HG02943 (cell line): ENCODE measurements around the gene AP5S1.
"Not testable (repeated sequence)": the region's sequence is repeated elsewhere in the genome, so short reads cannot be mapped to it uniquely, and the experiment has no call there.

Source experiments
- ATAC-seq: cut with Tn5 transposase; IDR thresholded peaks from one replicate; pipeline ENCODE4 v1.9.1; 2021; ENCODE audit warnings: mild to moderate bottlenecking, low read depth, moderate library complexity; ENCODE audit not compliant: unreplicated experiment

AP5S1 gene

DNA sequence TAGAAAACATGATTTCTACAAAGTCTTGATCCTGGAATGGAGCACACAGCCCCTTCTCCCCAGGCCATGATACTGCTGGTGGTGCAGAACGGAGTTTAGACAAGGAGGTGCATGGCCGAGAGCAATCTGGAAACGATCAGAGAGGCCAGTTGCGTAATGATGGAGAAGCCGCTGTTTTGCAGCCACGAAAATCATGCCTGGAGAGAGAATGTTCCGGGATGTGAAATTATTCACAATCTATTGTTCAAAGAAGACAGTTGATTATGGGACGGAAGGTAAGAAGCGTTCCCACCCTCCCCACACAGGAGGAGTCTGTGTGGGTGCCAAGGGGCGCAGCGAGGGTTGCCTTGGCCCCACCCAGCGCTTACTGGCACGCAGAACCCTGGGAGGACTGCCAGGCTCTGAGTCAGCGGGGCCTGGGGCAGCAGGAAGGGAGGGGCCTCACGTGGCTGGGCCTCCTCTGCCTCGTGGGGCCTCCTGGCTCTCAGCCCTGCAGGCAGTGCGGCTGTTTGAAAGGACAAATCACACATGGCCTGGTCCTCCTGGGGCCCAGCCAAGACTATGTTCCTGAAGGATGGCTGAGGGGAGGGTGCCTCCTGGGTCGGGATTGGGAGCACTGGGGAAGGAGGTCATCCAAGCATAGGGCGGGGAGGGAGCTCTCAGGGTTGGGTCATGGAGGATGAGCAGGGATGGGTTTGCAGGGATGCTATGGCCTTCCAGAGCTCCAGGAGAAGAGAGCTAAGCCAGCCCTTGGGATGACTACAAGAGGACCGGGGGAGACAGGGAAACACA is 8.7 kb upstream of the AP5S1 start:
- no peak for ATAC-seq

DNA sequence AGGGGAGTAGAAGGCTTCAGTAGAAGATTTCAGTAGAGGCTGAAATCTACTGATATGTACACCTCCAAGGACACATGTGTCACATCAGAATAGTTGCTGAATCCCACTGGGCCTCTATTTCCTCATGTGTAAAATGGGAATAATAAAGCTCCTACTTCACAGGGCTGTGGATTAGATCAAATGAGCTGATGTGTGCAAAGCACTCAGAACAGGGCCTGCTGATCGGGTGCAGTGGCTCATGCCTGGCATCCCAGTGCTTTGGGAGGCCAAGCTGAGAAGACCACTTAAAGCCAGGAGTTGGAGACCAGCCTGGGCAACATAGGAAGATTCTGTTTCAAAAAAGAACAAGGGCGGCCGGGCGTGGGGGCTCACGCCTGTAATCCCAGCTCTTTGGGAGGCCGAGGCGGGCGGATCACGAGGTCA is 8.1 kb upstream of the AP5S1 start:
- no peak for ATAC-seq

DNA sequence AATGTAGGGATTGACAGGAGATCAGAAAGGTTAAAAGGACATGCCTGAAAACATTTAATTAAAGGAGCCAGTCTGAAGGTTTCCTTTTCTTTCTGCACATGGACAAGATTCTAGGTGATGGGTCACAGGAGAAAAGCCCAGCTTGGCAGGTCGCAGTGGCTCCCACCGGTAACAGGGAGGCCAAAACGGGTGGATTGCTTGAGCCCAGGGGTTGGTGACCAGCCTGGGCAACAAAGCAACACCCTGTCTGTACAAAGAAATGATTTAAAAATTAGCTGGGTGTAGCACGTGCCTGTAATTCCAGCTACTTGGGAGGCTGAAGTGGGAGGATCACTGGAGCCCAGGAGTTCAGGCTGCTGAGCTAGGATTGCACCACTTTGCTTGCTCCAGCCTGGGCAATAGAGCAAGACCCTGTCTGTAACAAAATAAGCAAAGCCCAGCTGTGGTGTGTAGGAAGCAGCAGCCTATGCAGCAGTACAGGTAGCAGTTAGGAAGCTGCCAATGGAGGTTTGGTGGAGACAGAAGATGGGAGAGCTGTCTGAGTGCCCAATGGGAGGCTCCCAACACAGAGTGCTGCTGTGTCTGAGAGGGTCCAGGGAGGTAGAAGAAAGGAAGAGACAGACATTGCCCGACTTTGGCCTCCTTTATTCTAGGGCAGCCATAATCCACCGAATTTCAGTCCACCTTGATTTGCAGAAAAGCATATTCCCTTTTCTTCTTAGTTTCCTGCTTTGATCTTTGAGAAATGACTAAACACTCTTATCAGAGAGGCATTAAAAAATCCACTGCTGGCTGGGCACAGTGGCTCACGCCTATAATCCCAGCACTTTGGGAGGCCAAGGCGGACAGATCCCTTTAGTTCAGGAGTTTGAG is 7.1 kb upstream of the AP5S1 start:
- no peak for ATAC-seq

DNA sequence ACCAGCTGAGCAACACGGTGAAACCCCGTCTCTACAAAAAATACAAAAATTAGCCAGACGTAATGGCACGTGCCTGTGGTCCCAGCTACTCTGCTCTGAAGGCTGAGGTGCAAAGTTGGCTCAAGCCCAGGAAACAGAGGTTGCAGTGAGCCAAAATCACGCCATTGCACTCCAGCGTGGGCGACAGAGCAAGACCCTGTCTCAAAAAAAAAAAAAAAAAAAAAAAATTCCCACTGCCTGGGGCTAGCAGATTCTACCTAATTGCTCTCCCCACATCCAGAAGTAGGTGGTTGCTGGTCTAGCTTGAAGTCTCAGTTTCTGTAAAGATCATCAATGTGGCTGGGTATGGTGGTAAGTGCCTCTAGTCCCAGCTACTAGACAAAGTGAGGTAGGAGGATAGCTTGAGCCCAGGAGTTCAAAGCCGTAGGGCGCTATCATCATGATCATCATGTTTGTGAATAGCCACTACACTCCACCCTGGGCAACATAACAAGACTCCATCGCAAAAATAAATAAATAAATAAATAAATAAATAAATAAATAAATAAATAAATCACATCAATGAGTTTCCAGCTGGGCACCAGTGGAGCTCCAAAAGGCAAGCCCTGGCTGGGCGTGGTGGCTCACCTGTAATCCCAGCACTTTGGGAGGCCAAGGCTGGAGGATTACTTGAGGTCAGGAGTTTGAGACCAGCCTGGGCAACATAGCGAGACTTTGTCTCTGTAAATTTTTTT is 6.3 kb upstream of the AP5S1 start:
- no peak for ATAC-seq

DNA sequence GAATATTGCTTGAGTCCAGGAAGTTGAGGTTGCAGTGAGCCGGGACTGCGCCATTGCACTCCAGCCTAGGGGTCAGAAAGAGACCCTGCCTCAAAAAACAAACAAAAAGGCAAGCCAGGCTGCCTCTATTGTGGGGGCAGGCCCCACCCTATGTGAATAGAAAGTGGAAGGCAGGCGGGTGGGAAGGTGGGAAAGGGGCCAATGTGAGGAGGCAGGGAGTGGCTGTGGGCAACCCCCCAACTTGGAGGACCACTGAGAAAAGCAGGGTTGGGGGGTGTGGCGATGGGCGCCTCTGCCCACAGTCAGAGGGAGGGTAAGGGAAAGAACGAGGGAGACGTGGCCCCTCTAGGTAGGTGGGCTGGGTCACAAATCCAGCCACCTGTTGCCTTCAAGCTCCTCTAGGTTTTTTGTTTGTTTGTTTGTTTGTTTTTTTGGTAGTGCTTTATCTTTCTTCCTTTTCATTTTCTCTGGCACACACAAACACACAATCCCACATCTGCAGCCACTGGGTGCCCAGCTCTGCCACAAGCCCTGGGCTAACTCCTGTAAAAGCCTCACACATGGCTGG is 5.3 kb upstream of the AP5S1 start:
- ATAC-seq = no peak

DNA sequence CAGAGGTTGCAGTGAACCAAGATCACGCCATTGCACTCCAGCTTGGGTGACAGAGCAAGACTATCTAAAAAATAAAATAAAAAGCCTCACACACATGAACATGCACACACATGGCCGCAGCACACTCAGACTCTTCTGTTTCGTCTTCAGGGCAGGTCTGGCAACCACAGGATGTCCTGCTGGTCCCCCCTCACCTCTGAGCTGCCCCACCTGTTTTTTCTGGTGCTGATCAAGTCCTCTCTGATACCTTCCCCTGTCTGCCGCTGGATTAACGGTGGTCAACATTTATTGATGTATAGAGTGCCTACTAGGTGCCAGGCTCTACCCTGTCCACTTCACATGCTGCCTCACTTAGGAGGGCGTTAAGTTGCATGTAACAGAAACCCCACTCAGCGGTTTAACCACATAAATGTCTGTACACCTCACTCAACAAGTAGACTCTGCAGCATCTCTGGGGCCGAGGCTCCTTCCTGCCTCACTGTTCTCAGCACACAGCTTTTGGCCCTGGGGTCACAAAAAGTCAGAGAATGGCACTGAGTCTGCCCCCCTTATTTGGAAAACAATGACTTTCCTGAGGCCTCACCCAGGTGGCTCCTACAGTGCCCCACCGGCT is 4.5 kb upstream of the AP5S1 start:
- no peak for ATAC-seq

DNA sequence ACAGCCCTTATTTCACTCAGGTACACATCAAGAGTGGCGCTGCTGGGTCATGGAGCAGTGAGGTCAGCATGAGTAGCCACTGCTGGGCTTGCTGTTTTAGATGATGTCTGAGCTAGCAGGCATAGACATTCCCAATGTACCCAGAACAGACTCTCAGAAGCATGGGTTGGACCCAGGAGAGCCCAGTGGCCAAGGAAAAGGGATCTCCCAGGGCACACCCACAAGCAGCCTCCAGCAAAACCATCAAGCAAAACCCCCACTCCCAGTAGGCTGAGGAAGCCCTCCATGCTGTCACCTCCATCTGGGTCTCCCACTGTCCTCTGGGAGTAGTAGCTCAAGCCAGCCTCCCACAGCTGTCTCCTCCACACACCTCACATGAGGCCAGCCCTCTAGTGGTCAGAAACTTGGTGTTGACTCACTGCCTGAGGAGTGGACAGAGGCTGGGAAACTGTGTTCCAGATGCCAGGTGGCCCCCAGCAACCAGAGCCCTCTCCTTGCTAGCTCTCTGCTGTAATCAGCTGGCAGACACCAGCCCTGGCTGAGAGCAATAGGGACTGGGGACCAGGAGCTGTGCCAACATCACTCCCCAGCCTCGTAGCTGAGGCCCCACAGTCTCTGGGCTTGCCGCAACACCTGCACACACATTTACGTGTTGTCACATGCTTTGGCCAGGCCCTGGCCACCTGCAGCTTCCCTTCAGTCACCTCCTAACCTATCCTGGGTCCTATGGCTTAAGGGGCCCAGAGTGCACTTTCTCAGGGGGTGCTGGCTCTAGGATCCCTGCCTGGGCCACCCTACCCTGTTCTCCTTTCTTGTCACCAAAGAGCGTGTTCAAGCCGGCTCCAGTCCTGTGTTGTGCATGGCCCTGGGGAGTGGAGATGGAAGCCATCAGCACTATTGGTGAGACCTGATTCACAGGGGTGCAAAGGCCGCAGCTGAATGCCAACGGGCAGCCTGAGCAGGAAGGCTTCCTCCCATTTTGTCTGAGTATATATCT is 1.9 kb upstream of the AP5S1 start:
- ATAC-seq = no peak

DNA sequence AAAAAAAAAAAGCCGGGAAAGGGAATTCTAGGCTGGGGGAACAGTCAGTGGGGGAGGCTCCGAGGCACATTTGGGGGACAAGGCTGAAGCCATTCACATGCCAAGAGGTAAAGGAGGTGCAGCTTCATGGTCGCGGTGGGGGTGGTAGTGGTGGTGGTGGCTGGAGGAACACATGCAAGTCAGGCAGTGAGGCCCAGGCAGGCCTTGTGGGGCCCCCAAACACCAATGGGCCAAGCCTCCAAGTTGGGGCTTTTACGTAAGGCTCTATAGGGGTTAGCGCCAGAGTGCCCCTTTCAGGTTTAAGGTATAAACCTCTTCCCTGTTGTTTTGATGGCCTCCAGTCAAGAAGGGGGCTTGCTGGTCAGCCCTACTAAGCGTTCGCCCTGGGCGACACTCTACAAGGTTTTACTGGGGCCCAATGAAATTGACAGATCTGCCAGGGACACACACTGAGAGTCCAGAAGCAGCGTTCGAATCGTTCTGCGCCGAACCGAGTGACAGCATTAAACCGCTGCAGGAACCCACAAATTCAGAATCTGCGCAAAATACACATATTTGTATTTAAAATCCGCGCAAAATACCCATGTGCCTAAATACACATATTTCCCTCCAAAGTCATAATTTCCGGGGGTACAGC is 818 bp upstream of the AP5S1 start:
- ATAC-seq = no peak

DNA sequence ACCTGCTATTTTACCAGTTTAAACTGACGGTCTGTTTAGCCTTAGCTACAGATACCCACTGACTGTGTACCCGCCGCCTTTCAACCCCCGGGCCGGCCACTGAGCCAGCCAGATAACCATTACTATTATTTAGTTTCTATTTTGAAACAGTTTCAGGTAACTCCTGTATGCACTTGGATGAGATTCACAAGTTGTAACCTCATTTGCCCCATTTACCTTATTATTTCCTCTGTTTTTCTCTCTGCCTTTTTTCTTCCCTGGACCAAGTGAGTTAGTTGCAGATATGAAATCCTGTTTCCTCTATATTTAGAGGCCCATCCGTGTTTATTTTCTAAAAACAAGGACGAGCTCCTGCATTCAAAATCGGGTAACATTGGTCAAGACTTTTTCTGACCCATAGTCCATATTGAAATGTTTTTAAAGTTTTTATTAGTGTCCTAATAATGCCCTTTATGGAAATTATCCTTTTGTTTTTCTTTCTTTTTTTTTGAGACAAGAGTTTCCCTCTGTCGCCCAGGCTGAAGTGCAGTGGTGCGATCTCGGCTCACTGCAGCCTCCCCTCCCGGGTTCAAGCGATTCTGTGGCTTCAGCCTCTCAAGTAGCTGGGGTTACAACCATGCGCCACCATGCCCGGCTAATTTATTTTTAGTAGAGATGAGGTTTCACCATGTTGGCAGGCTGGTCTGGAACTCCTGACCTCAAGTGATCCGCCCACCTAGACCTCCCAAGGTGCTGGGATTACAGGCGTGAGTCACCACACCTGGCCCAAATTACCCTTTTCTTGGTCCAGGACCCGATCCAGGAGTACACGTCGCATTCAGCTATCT is 767 bp downstream of the AP5S1 start:
- peak; percentile 10 for ATAC-seq

DNA sequence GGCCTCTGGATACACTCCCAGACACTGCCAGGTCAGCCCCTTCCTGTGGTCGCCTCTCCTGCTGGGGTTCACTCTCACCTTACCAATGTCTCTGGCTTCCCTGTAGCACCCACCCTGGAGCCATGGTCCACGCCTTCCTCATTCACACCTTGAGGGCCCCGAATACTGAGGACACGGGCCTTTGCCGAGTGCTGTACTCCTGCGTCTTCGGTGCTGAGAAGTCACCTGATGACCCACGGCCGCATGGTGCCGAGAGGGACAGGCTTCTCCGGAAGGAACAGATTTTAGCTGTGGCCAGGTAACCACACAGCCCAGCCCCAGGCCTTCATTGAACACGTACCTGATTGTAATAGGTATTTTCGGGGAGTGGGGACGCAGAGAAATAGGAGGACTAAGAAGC is 1.6 kb downstream of the AP5S1 start:
- no peak for ATAC-seq

DNA sequence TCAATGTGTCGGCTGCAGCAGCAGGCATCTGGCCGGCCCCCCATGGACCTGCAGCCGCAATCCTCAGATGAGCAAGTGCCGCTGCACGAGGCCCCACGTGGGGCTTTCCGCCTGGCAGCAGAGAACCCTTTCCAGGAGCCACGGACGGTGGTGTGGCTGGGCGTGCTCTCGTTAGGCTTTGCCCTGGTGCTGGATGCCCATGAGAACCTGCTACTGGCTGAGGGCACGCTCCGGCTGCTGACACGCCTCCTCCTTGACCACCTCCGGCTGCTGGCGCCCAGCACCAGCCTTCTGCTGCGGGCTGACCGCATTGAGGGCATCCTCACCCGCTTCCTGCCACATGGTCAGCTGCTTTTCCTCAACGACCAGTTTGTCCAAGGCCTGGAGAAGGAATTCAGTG is 3.5 kb downstream of the AP5S1 start:
- ATAC-seq = no peak

DNA sequence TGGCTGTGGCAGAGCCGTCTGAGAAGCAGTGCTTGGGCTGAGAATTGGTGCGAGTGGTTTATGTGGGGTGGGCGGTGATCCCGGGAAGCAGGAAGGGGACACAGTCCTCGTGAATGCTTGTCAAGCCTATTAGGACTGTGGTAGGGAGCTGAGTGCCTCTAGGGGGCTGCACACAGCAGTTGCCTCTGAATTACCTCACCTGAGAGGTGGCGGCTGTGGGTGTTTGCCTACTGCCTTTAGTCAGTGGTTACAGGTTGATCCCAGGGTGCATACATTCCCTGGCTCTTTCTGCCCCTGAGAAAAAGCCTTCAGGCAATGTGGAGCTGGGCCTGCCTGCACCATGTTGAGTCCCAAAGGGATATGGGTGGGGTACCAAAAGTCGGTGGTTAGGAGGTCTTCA is 5.2 kb downstream of the AP5S1 start:
- no peak for ATAC-seq

DNA sequence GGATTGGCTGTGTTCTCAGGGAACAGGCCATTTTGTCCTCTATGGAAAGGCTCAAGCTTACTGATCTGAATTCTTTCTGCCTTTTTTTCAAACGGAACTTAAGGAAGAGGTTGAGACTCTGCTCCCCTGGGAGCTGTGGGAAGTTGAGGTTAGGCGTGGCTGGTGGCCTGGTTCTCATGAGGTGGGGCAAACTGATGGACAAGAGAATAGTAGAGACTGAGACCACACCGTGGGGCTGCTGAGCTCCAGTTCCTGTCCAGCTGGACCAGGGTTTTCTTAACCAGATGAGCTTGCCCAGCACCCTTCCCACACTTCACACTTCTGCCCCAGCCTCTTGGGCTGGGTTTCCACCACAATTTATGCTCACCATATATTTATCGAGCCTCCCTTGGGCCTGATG is 6.1 kb downstream of the AP5S1 start:
- no peak for ATAC-seq

DNA sequence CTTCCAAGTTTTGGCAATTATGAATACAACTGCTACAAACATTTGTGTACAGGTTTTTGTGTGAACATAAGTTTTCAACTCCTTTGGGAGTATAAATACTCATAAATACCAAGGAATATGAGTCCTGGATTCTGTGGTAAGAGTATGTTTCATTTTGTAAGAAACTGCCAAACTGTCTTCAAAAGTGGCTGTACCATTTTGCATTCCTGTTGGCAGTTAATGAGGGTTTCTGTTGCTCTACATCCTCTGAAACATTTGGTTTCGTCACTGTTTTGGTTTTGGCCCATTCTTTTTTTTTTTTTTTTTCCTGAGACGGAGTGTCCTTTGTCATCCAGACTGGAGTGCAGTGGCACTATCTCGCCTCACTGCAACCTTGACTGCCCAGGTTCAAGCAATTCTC is 8.5 kb downstream of the AP5S1 start:
- no peak for ATAC-seq

DNA sequence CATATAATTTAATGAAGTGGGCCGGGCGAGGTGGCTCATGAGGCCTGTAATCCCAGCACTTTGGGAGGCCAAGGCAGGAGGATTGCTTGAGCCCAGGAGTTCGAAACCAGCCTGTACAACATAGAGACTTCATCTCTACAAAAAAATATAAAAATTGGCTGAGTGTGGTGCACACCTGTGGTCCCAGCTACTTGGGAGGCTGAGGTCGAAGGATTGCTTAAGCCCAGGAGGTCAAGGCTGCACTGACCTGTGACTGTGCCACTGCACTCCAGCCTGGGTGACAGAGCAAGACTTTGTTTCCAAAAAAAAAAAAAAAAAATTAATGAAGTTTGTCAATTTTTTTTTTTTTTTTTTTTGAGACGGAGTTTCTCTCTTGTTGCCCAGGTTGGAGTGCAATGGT is 9.5 kb downstream of the AP5S1 start:
- not testable (repeated sequence) for ATAC-seq

DNA sequence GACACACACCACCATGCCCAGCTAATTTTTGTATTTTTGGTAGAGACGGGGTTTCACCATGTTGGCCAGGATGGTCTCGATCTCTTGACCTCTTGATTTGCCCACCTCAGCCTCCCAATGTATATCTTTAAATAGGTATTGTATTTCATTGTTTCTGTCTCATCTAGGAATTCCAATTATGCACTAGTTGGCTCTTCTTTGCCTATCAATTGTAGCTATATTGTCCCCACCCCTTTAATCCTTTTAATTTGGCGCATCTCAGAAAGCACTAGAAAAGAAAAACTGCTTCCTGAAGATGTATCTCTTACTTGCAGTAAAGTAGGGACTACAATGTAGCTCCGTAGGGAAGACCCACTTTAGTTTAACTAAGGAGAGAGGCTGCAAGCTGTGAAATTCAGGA is 15.8 kb downstream of the AP5S1 start:
- ATAC-seq = no peak

DNA sequence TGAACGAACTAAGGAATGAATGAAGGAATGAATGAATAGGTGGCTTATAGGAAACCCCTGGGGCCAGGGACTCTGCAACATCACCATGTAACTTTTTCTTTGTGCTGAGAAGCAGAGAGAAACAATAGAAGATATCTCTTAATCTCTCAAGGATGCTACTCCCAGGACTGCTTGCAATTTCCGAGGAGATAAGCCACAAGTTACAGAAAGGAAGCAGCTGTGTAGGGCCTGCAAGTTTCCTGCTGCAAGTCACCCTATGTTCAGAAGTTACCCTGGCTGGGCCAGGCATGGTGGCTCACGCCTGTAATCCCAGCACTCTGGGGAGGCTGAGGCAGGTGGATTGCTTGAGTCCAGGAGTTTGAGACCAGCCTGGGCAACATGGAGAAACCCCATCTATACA is 19.0 kb downstream of the AP5S1 start:
- ATAC-seq = no peak

DNA sequence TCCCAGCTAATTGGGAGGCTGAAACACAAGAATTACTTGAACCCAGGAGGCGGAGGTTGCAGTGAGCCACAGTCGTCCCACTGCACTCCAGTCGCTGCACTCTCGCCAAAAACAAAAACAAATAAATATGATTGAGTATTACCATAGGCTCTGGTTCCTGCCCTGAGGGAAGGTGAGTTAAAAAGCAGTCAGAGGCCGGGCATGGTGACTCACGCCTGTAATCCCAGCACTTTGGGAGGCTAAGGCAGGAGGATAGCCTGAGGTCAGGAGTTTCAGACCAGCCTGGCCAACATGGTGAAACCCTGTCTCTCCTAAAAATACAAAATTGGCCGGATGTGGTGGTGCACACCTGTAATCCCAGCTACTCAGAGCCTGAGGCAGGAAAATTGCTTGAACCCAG is 19.9 kb downstream of the AP5S1 start:
- ATAC-seq = not testable (repeated sequence)
